Measurements from ENCODE around the gene GLUD1. TPM values are rescaled to one million over a fixed set of nuclear protein-coding genes. Genes with fewer than 3 reads are reported as not detected.
"Not testable (repeated sequence)": the region's sequence is repeated elsewhere in the genome, so short reads cannot be mapped to it uniquely, and the experiment has no call there.

GLUD1 gene
- polyA plus RNA-seq, 1 donor from 2014 or later = 107 TPM

GRCh38 chr10:87026747-87027508, 67.7 kb downstream of the GLUD1 start:
- H3K9me2 ChIP-seq (ENCODE audit: insufficient read depth, low read length); H3K27ac ChIP-seq (ENCODE audit: low read length); H3F3A ChIP-seq (ENCODE audit: insufficient read depth, low read length, poor library complexity, severe bottlenecking); H3K9me3 ChIP-seq (ENCODE audit: low read length); H3K9ac ChIP-seq (ENCODE audit: low read length); H3K4me3 ChIP-seq (ENCODE audit: low read length); H3K36me3 ChIP-seq (ENCODE audit: insufficient read depth, low read length); H3K27me3 ChIP-seq (ENCODE audit: insufficient read depth, low read depth, low read length); H4K20me1 ChIP-seq (ENCODE audit: insufficient read depth); H3K4me2 ChIP-seq (ENCODE audit: low read length); H3K79me2 ChIP-seq (replicated peaks; ENCODE audit: insufficient read depth, low read length); H2AFZ ChIP-seq (ENCODE audit: low read depth, low read length): not testable (repeated sequence)

GRCh38 chr10:87025285-87025958, 69.2 kb downstream of the GLUD1 start:
- not testable (repeated sequence) for H3K9ac ChIP-seq (ENCODE audit: low read length); H4K20me1 ChIP-seq (ENCODE audit: insufficient read depth); H3K27me3 ChIP-seq (ENCODE audit: insufficient read depth, low read depth, low read length); H3K9me2 ChIP-seq (ENCODE audit: insufficient read depth, low read length); H3F3A ChIP-seq (ENCODE audit: insufficient read depth, low read length, poor library complexity, severe bottlenecking); H3K4me3 ChIP-seq (ENCODE audit: low read length); H3K9me3 ChIP-seq (ENCODE audit: low read length); H3K4me2 ChIP-seq (ENCODE audit: low read length); H3K27ac ChIP-seq (ENCODE audit: low read length); H3K36me3 ChIP-seq (ENCODE audit: insufficient read depth, low read length); H3K79me2 ChIP-seq (replicated peaks; ENCODE audit: insufficient read depth, low read length); H2AFZ ChIP-seq (ENCODE audit: low read depth, low read length)

GRCh38 chr10:87020056-87020455, 74.6 kb downstream of the GLUD1 start, which contains the start of gene FAM25A:
Gene FAM25A, plus strand, starts transcription at chr10:87020294. Its CDS starts 31 bp downstream, at chr10:87020325.
- not testable (repeated sequence) for H3K27ac ChIP-seq (ENCODE audit: low read length); H3K79me2 ChIP-seq (replicated peaks; ENCODE audit: insufficient read depth, low read length); H3K4me3 ChIP-seq (ENCODE audit: low read length); H3K36me3 ChIP-seq (ENCODE audit: insufficient read depth, low read length); H3K27me3 ChIP-seq (ENCODE audit: insufficient read depth, low read depth, low read length); H4K20me1 ChIP-seq (ENCODE audit: insufficient read depth); H3K9me3 ChIP-seq (ENCODE audit: low read length); H3K4me2 ChIP-seq (ENCODE audit: low read length); H3F3A ChIP-seq (ENCODE audit: insufficient read depth, low read length, poor library complexity, severe bottlenecking); H3K9ac ChIP-seq (ENCODE audit: low read length); H3K9me2 ChIP-seq (ENCODE audit: insufficient read depth, low read length); H2AFZ ChIP-seq (ENCODE audit: low read depth, low read length)

GRCh38 chr10:87019504-87019903, 75.1 kb downstream of the GLUD1 start:
- not testable (repeated sequence) for H3K4me3 ChIP-seq (ENCODE audit: low read length); H3K36me3 ChIP-seq (ENCODE audit: insufficient read depth, low read length); H3K9me2 ChIP-seq (ENCODE audit: insufficient read depth, low read length); H3K79me2 ChIP-seq (replicated peaks; ENCODE audit: insufficient read depth, low read length); H3K27me3 ChIP-seq (ENCODE audit: insufficient read depth, low read depth, low read length); H4K20me1 ChIP-seq (ENCODE audit: insufficient read depth); H3F3A ChIP-seq (ENCODE audit: insufficient read depth, low read length, poor library complexity, severe bottlenecking); H3K9me3 ChIP-seq (ENCODE audit: low read length); H3K9ac ChIP-seq (ENCODE audit: low read length); H3K4me2 ChIP-seq (ENCODE audit: low read length); H3K27ac ChIP-seq (ENCODE audit: low read length); H2AFZ ChIP-seq (ENCODE audit: low read depth, low read length)

- not testable (repeated sequence) for H3K36me3 ChIP-seq (ENCODE audit: insufficient read depth, low read length); H3F3A ChIP-seq (ENCODE audit: insufficient read depth, low read length, poor library complexity, severe bottlenecking); H3K9ac ChIP-seq (ENCODE audit: low read length); H3K4me3 ChIP-seq (ENCODE audit: low read length); H4K20me1 ChIP-seq (ENCODE audit: insufficient read depth); H3K27ac ChIP-seq (ENCODE audit: low read length); H3K4me2 ChIP-seq (ENCODE audit: low read length); H3K9me3 ChIP-seq (ENCODE audit: low read length); H3K27me3 ChIP-seq (ENCODE audit: insufficient read depth, low read depth, low read length); H2AFZ ChIP-seq (ENCODE audit: low read depth, low read length); H3K9me2 ChIP-seq (ENCODE audit: insufficient read depth, low read length); H3K79me2 ChIP-seq (replicated peaks; ENCODE audit: insufficient read depth, low read length)
These were observed 75.6 kb downstream of the GLUD1 start for GRCh38 chr10:87019066-87019465.

- H3F3A ChIP-seq (ENCODE audit: insufficient read depth, low read length, poor library complexity, severe bottlenecking); H2AFZ ChIP-seq (ENCODE audit: low read depth, low read length); H3K36me3 ChIP-seq (ENCODE audit: insufficient read depth, low read length); H3K27me3 ChIP-seq (ENCODE audit: insufficient read depth, low read depth, low read length); H3K4me2 ChIP-seq (ENCODE audit: low read length); H3K27ac ChIP-seq (ENCODE audit: low read length); H3K4me3 ChIP-seq (ENCODE audit: low read length); H3K9me3 ChIP-seq (ENCODE audit: low read length); H3K79me2 ChIP-seq (replicated peaks; ENCODE audit: insufficient read depth, low read length); H4K20me1 ChIP-seq (ENCODE audit: insufficient read depth); H3K9ac ChIP-seq (ENCODE audit: low read length); H3K9me2 ChIP-seq (ENCODE audit: insufficient read depth, low read length): not testable (repeated sequence)
These were observed 76.5 kb downstream of the GLUD1 start for GRCh38 chr10:87018127-87018526.

- not testable (repeated sequence) for H3K27ac ChIP-seq (ENCODE audit: low read length); H3K4me3 ChIP-seq (ENCODE audit: low read length); H3K9me2 ChIP-seq (ENCODE audit: insufficient read depth, low read length); H3K9me3 ChIP-seq (ENCODE audit: low read length); H3K9ac ChIP-seq (ENCODE audit: low read length); H3F3A ChIP-seq (ENCODE audit: insufficient read depth, low read length, poor library complexity, severe bottlenecking); H3K4me2 ChIP-seq (ENCODE audit: low read length); H3K27me3 ChIP-seq (ENCODE audit: insufficient read depth, low read depth, low read length); H3K79me2 ChIP-seq (replicated peaks; ENCODE audit: insufficient read depth, low read length); H4K20me1 ChIP-seq (ENCODE audit: insufficient read depth); H2AFZ ChIP-seq (ENCODE audit: low read depth, low read length); H3K36me3 ChIP-seq (ENCODE audit: insufficient read depth, low read length)
These were observed 79.5 kb downstream of the GLUD1 start for GRCh38 chr10:87014986-87015716.

Measured in neural cell (in vitro differentiated cells).